ENCODE data around the gene ADD3.
A peak's percentile ranks its signal among the peaks of the same experiment; 100 is the strongest.
"Not testable (repeated sequence)": the region's sequence is repeated elsewhere in the genome, so short reads cannot be mapped to it uniquely, and the experiment has no call there.

Gene ADD3

DNA sequence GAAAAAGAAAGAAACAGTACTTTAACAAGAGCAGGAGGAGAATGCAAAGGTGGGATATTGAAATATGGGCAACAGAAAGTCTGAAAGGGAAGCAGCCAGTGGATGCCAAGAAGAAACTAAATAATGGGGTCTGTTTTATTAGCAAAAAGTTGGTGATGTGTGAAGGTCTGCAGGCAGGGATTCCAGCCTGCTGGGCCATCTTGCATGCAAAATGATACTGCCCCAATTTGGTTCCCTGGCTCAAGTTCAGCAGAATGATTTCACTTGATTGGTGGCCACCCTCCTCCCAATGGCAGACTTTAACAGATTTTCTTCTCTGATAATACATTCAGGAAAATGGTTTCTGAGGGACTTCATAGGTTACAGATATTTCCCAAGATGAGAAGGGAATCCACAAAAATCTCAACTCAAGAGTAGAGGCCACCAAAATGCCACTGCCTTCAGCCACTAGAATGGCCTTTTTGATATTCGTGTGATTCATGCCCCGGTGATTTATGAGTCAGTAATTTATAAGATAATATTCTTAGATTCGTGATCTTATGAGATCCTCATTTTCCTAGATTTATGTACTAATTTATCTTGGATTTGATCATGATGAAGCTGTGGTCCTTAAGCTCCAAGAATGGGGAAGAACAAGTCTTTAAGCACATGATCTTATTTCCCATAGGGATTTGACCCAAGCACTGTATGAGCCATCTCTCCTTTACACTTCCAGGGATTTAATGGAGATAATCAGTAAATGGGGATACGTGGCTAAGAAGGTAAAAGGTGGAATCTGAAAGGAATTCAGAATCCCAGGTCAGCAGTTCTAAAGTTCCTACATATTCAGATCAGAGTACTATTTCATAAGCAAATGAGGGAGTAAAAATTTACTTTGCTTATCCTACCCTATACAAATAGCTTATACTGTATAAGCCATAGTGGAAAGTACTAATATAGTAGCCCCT lies 32.3 kb upstream of the ADD3 start:
- no peak for DNase-seq (ENCODE audit: low read depth)

DNA sequence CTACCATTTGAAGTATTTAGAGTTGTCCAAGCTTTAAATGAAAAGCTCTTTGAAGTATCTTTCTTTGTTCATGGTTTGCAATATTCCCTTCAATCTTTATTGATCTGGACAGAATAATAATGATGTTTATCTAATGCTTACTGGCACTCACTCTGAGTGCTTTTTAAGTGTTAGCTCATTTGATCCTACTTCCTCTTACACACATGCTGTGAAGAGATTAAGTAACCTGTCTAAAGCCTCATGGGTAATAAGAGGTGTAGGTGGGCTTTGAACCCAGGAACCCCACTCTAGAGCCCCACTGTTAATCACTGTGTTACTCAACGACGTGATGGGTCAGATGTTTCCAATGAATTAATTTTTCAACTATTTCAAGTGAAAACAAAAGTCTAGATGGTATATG lies 31.1 kb upstream of the ADD3 start:
- DNase-seq (ENCODE audit: low read depth) = no peak

- DNase-seq (ENCODE audit: low read depth) = no peak
Observed at GRCh38 chr10:109977382-109977806, 30.4 kb upstream of the ADD3 start.

DNA sequence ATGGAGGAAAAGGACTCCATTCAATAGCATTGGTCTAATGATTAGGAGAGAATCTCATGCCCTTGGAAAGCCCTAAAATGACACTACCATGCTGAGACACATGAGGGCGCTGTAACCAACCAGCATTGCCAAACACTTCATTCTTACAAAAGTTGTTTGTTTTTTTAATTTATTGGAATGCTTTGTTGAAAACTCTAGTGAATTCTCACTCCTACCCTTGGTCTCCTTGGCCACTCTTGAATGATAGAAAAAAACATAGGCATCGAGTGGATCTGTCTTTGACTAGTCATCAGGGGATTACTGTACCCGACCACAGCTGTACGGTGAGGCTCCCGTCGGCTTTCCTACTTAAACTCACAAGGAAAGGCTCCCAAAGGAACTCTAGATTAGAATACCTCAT lies 29.3 kb upstream of the ADD3 start:
- no peak for DNase-seq (ENCODE audit: low read depth)

- DNase-seq (ENCODE audit: low read depth) = no peak
Observed at GRCh38 chr10:109979215-109979614, 28.6 kb upstream of the ADD3 start.

DNA sequence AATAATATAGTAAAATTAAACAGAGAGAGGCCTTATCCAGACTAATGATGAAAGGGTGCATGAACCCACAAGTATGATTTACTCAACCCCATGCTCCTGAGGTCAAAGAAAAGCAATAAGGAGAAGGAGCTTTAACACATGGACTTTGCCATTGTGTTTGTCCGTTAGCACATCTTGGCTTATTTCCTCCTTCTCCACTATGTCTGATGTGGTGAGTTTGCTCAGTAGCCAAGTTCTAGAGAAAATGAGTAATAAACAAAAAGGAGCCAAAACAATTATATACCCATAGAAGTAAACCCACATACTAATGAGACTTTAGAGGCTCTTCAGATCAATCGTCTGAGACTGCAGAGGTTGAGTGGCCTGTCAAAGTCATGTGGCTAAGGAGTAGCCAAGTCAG lies 26.1 kb upstream of the ADD3 start:
- no peak for DNase-seq (ENCODE audit: low read depth)

DNA sequence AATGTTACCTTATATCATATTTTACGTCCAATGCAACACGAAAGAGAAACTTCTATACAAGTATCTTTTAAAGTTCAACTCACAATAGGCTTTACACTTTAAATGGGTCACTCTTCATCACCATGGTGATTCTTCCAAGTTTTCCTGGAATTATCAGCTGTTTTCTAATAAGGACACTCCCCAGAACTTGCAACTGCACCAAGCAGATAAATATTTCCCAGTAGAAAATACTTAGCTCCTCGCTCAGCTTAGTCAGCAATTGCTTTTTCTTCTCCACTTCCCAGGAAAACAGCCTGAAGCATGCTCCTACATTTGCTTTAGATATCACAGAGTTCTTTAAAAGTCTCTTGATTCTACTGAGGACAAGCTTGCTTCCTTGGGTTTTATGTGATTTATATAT lies 25.7 kb upstream of the ADD3 start:
- DNase-seq (ENCODE audit: low read depth) = no peak

DNA sequence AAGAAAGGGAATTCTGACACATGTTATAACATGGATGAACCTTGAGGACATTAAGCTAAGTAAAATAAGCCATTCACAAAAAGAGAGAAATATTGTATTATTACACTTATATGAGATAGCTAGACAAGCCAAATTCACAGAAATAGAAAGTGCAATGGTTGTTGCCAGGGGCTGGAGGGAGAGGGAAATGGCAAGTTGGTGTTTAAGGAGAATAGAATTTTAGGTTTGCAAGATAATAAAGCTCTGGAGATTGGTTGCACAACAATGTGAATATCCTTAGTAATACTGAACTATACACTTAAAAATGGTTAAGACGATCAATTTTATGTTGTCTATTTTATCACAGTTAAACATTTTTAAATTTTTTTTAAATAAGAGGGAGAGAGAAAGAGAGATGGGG lies 25.0 kb upstream of the ADD3 start:
- no peak for DNase-seq (ENCODE audit: low read depth)

GRCh38 chr10:109984013-109984412 lies 23.8 kb upstream of the ADD3 start:
- DNase-seq (ENCODE audit: low read depth) = no peak

DNA sequence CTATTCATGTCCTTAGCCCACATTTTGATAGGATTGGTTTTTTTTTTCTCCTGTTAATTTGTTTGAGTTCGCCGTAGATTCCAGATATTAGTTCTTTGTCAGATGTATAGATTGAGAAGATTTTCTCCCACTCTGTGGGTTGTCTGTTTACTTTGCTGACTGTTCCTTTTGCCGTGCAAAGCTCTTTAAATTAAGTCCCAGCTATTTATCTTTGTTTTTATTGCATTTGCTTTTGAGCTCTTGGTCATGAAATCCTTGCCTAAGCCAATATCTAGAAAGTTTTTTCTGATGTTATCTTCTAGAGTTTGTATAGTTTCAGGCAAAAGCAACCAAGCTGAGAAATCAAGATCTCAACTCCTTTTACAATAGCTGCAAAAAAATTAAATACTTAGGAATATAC lies 22.0 kb upstream of the ADD3 start:
- DNase-seq (ENCODE audit: low read depth) = not testable (repeated sequence)

- no peak for DNase-seq (ENCODE audit: low read depth)
Observed at GRCh38 chr10:109987452-109988211, 20.2 kb upstream of the ADD3 start.

DNA sequence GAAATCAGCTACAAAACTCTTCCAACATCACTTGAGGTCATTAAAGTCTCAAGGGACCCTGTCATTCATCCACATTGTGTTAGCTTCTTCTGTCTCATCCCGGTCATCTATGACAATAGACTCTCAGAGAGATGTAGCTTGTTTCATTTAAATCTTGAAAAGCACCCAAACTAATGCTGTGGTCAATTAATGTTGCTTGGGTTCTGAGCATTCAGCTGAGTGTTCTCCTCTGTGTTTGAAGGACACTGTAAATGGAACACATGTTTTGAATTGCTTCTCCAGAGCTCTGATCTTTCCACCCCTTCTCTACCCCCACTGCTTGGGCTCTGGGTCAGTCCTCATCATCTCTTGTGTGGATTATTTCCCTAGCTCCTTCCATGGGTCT lies 19.6 kb upstream of the ADD3 start:
- no peak for DNase-seq (ENCODE audit: low read depth)

GRCh38 chr10:109991266-109991855 lies 16.4 kb upstream of the ADD3 start:
- no peak for DNase-seq (ENCODE audit: low read depth)

- DNase-seq (ENCODE audit: low read depth) = no peak
Observed at GRCh38 chr10:109992485-109992884, 15.3 kb upstream of the ADD3 start.

DNA sequence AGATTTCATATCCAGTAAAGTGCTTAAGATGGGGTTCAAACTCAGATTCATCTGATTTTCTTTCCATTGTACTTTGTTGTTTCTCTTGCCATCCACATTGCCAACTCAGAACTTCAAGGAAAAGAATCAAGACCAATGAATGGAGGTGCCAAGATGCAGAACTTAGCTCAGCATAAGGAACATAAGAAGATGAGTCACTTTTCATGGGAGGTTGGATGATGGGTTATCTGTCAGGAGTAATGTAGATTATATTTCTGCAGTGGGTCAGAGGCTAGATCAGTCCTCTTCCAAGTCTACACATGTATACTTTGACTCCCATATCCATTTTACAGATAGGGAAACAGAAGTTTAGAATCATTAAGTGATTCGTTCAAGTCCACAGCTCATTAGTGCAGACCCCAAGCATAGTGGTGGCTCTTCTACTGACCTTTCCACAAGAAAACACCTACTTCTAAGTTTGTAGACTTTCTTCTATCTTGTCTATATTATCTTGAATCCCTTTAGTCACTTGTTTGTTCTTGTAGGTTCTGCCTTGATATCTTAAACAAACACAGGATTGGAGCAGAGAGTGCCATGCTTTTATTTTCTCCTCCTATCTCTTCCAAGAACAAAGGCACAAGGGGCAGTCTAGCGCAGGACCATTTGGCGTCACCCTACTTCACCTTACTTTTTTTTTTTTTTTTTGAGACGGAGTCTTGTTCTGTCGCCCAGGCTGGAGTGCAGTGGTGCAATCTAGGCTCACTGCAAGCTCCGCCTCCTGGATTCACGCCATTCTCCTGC lies 14.0 kb upstream of the ADD3 start:
- DNase-seq (ENCODE audit: low read depth) = no peak

- no peak for DNase-seq (ENCODE audit: low read depth)
Observed at GRCh38 chr10:109994711-109995577, 12.8 kb upstream of the ADD3 start.

- no peak for DNase-seq (ENCODE audit: low read depth)
Observed at GRCh38 chr10:109995595-109995994, 12.2 kb upstream of the ADD3 start.

- peak; percentile 17 for DNase-seq (ENCODE audit: low read depth)
Observed at GRCh38 chr10:109996225-109996624, 11.6 kb upstream of the ADD3 start.

DNA sequence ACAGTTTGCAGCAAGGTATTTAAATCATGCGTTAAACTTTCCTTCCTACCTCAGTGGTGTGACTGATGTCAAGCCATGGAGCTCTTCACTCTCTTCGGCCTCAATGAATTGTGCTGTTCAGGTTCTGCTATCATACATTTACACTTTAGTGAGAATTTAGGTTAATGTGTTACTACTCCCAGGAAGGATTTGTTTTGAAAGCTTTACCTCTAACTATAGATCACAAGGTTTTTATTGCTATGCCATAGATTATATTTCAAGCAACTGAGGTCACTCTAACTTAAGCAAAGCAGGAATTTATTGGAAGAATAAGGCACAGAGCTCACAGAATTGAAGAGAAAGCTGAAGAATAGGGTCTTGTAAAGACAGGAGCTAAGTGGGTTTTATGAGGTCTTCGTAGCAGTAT lies 11.0 kb upstream of the ADD3 start:
- DNase-seq (ENCODE audit: low read depth) = no peak

GRCh38 chr10:109997233-109997632 lies 10.6 kb upstream of the ADD3 start:
- no peak for DNase-seq (ENCODE audit: low read depth)

DNA sequence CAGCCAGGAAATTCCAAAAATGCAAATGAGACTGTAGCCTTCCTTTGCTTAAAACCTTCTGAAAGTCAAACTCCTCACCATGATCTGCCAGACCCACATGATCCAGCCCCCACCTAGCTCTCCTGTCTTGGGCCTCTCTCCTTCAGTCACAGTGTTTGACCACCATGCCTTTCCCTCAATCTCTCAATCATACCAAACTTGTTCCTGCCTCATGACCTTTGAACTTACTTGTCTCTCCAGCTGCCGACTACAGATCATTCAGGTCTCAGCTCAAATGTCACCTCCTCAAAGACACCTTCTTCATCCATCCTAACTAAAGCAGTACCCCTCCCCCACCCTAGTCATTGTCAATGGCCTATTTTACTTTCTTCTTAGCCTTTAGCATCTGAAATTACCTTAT lies 9.3 kb upstream of the ADD3 start:
- no peak for DNase-seq (ENCODE audit: low read depth)

Data from GM04504 (cell line).